NCI-H2081 (cell line): ENCODE data around the gene TBC1D8.

Source experiments
- DNase-seq, 2 experiments: peaks; one replicate each; lab custom pipeline; 2025; lab: John Stamatoyannopoulos, UW

TBC1D8 gene

GRCh38 chr2:100976645-100977391 lies 174.4 kb downstream of the TBC1D8 start:
- DNase-seq: no peak

GRCh38 chr2:100976061-100976460 lies 175.1 kb downstream of the TBC1D8 start:
- DNase-seq: no peak

GRCh38 chr2:100975521-100975785 lies 175.7 kb downstream of the TBC1D8 start:
- no peak for DNase-seq

GRCh38 chr2:100974712-100975520 lies 176.3 kb downstream of the TBC1D8 start:
- DNase-seq: no peak

GRCh38 chr2:100972452-100972851 lies 178.7 kb downstream of the TBC1D8 start:
- DNase-seq: no peak

- DNase-seq: no peak
Measured at GRCh38 chr2:100971221-100971620, 180.0 kb downstream of the TBC1D8 start.

- DNase-seq: no peak
Measured at GRCh38 chr2:100969998-100970397, 181.2 kb downstream of the TBC1D8 start.

GRCh38 chr2:100968146-100969145 lies 182.7 kb downstream of the TBC1D8 start:
- DNase-seq: no peak

GRCh38 chr2:100967716-100968115 lies 183.5 kb downstream of the TBC1D8 start:
- no peak for DNase-seq

- DNase-seq: no peak
Measured at GRCh38 chr2:100965596-100965995, 185.6 kb downstream of the TBC1D8 start.

GRCh38 chr2:100964681-100965169 lies 186.5 kb downstream of the TBC1D8 start:
- DNase-seq: no peak

- no peak for DNase-seq
Measured at GRCh38 chr2:100964222-100964621, 187.0 kb downstream of the TBC1D8 start.

GRCh38 chr2:100963026-100963375 lies 188.2 kb downstream of the TBC1D8 start:
- DNase-seq: no peak

GRCh38 chr2:100962366-100963025 lies 188.7 kb downstream of the TBC1D8 start:
- DNase-seq: no peak

GRCh38 chr2:100960688-100961087 lies 190.5 kb downstream of the TBC1D8 start:
- no peak for DNase-seq

- no peak for DNase-seq
Measured at GRCh38 chr2:100959225-100959880, 191.8 kb downstream of the TBC1D8 start.

GRCh38 chr2:100957996-100958653 lies 193.1 kb downstream of the TBC1D8 start:
- DNase-seq: no peak
